ENCODE data around the gene MRTFA. TPM values are rescaled to one million over a fixed set of nuclear protein-coding genes. Genes with fewer than 3 reads are reported as not detected.
A peak's percentile ranks its signal among the peaks of the same experiment; 100 is the strongest.

The MRTFA gene
- total RNA-seq, 2 donors from 2014 or later: 71.0 to 104 TPM

DNA sequence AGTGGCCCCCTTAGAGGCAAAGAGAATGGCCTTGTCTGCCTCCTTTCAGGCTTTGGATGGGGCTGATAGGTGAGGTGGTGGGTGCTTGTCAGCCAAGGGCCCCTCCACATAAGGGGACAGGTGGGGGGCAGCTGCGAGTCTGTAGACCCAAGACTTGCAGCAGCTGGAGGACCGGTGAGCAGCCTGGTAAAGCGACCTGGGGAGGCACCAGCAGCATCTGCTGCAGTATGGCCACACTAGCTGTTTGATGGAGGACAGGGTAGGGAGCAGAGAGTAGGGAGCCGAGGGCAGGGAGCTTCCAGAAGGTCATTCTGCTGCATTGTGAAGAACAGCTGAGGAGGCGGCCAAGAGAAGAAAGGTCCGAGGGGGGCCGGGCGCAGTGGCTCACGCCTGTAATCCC lies 16.8 kb upstream of the MRTFA start:
- WGBS: 98% methylated on average over 9 of the region's 9 CpGs
- Histone ChIP-seq H3K36me3 (no peaks in the 10 kb centered on the region), H3K4me3 (no peak overlapping the region), H3K9me3 (no peaks in the 10 kb centered on the region), H3K27ac (no peak overlapping the region), H3K27me3 (replicated peaks; ENCODE audit: insufficient read depth) (no peaks in the 10 kb centered on the region), H3K4me1 (replicated peaks) (peaks cover 2% of the 10 kb centered on the region)
- no peak for DNase-seq (ENCODE audit: low spot score)
- TF ChIP-seq CTCF (IDR thresholded peaks at IDR 0.05): no peak
- no peak for TF ChIP-seq POLR2AphosphoS5 (IDR thresholded peaks at IDR 0.05)
- TF ChIP-seq POLR2A (IDR thresholded peaks at IDR 0.05): no peak
- intact Hi-C loops (cut with DNase I): no loop called here

- intact Hi-C loops (cut with DNase I): no loop called here
- Histone ChIP-seq H3K9me3 (no peaks in the 10 kb centered on the region), H3K4me1 (replicated peaks) (peaks cover 2% of the 10 kb centered on the region), H3K4me3 (peak overlapping the region; percentile 41 to 54), H3K27me3 (replicated peaks; ENCODE audit: insufficient read depth) (no peaks in the 10 kb centered on the region), H3K36me3 (no peaks in the 10 kb centered on the region), H3K27ac (peak overlapping the region; percentile 91 to 95)
- peak in 1 of 4 experiments; percentile 25 for TF ChIP-seq CTCF (IDR thresholded peaks at IDR 0.05)
- no peak for TF ChIP-seq POLR2A (IDR thresholded peaks at IDR 0.05)
- TF ChIP-seq POLR2AphosphoS5 (IDR thresholded peaks at IDR 0.05): peak; percentile 81
- DNase-seq (ENCODE audit: low spot score): peak; percentile 79
- 40% methylated on average over 30 of the region's 33 CpGs for WGBS
Measured at GRCh38 chr22:40651563-40652501, 15.3 kb upstream of the MRTFA start.

GRCh38 chr22:40651057-40651456 lies 14.5 kb upstream of the MRTFA start:
- no peaks in the 10 kb centered on the region for H3K27me3 ChIP-seq (replicated peaks; ENCODE audit: insufficient read depth)
- intact Hi-C loops (cut with DNase I): no loop called here
- TF ChIP-seq CTCF (IDR thresholded peaks at IDR 0.05): no peak
- TF ChIP-seq POLR2AphosphoS5 (IDR thresholded peaks at IDR 0.05): no peak
- no peak for TF ChIP-seq POLR2A (IDR thresholded peaks at IDR 0.05)
- H3K4me3 ChIP-seq: no peak overlapping the region
- no peaks in the 10 kb centered on the region for H3K9me3 ChIP-seq
- 81% methylated on average over 2 of the region's 2 CpGs for WGBS
- peaks cover 2% of the 10 kb centered on the region for H3K4me1 ChIP-seq (replicated peaks)
- no peak for DNase-seq (ENCODE audit: low spot score)
- H3K27ac ChIP-seq: peak overlapping the region; percentile 91 to 95
- H3K36me3 ChIP-seq: no peaks in the 10 kb centered on the region

DNA sequence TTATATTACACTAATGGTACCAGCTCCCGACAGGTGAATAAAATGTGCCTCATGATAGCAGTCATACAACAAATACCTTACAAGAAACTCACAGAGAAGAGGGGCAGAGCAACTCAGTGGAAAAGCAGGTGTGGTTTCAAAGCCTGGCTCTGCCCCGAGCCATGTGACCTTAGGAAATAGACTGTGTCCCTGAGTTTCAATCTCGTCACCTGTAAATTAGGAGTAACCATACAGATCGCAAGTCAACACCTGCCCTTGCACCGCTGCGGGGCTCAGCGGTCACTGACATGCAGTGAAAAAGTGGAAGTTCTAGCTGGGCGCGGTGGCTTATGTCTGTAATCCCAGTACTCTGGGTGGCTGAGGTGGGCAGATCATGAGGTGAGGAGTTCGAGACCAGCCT lies 11.9 kb upstream of the MRTFA start:
- intact Hi-C loops (cut with DNase I): no loop called here
- Histone ChIP-seq H3K4me1 (replicated peaks) (no peaks in the 10 kb centered on the region), H3K4me3 (no peak overlapping the region), H3K36me3 (no peaks in the 10 kb centered on the region), H3K27me3 (replicated peaks; ENCODE audit: insufficient read depth) (no peaks in the 10 kb centered on the region), H3K9me3 (no peaks in the 10 kb centered on the region), H3K27ac (no peak overlapping the region)
- WGBS: 82% methylated on average over 10 of the region's 10 CpGs
- TF ChIP-seq POLR2AphosphoS5 (IDR thresholded peaks at IDR 0.05): no peak
- no peak for TF ChIP-seq POLR2A (IDR thresholded peaks at IDR 0.05)
- no peak for DNase-seq (ENCODE audit: low spot score)

GRCh38 chr22:40645579-40646197 lies 9.2 kb upstream of the MRTFA start:
- H3K27ac ChIP-seq: peak overlapping the region; percentile 4 to 57
- intact Hi-C loops (cut with DNase I): loop anchor here (1.0 kb wide), 1 partner anchor 209 kb away; no protein-coding TSS in a partner anchor
- no peaks in the 10 kb centered on the region for H3K9me3 ChIP-seq
- H3K4me3 ChIP-seq: no peak overlapping the region
- no peak for TF ChIP-seq POLR2A (IDR thresholded peaks at IDR 0.05)
- no peak for TF ChIP-seq CTCF (IDR thresholded peaks at IDR 0.05)
- TF ChIP-seq POLR2AphosphoS5 (IDR thresholded peaks at IDR 0.05): no peak
- H3K36me3 ChIP-seq: no peaks in the 10 kb centered on the region
- DNase-seq (ENCODE audit: low spot score): no peak
- no peaks in the 10 kb centered on the region for H3K27me3 ChIP-seq (replicated peaks; ENCODE audit: insufficient read depth)
- no peaks in the 10 kb centered on the region for H3K4me1 ChIP-seq (replicated peaks)
- 54% methylated on average over 4 of the region's 4 CpGs for WGBS

Measured in prostate gland (tissue), 2 donors.